HepG2 (cell line): Measurements from ENCODE around the gene METTL23. TPM values are rescaled to one million over a fixed set of nuclear protein-coding genes. Genes with fewer than 3 reads are reported as not detected.

Experiments used
- ATM ChIP-seq: fragments of 450-650 bp; IDR thresholded peaks from 2 replicates; pipeline ENCODE4 v1.7.1; 2017; ENCODE audit warnings: mild to moderate bottlenecking, borderline replicate concordance
- HDAC2 ChIP-seq: sonication (generic); formaldehyde crosslinking; IDR thresholded peaks from 2 replicates; pipeline ENCODE4 v1.4.0; 2020; ENCODE audit warnings: missing genetic modification reagents
- HDAC6 ChIP-seq: fragments of 200-600 bp; sonication (generic); IDR thresholded peaks from 2 replicates; pipeline ENCODE4 v1.7.0; 2017; ENCODE audit warnings: mild to moderate bottlenecking, antibody characterized with exemption, low read length, low read depth
- HMG20B ChIP-seq: conservative IDR thresholded peaks from 2 replicates; pipeline ENCODE4 v1.6.1; 2016; ENCODE audit warnings: missing genetic modification reagents, missing compliant biosample characterization
- HNF4A ChIP-seq: sonication (generic); formaldehyde crosslinking; IDR thresholded peaks from 2 replicates; pipeline ENCODE4 v1.4.0; 2020; ENCODE audit warnings: missing genetic modification reagents
- KLF9 ChIP-seq: IDR thresholded peaks from 2 replicates; pipeline ENCODE4 v1.6.1; 2016; ENCODE audit warnings: low read depth
- MAFK ChIP-seq, 2 experiments: IDR thresholded peaks in 1 of 2; conservative IDR thresholded peaks in 1 of 2; 2 replicates each; pipeline ENCODE4 v1.6.1; 2011; ENCODE audit warnings: improper control_type of control experiment in 2 of 2, low read length in 2 of 2
- MTA1 ChIP-seq: sonication (generic); formaldehyde crosslinking; IDR thresholded peaks from 2 replicates; pipeline ENCODE4 v1.4.0; 2020; ENCODE audit warnings: missing genetic modification reagents, mild to moderate bottlenecking, borderline replicate concordance
- NR1H2 ChIP-seq: sonication (generic); formaldehyde crosslinking; IDR thresholded peaks from 2 replicates; pipeline ENCODE4 v1.8.1; 2022; ENCODE audit warnings: low read depth, missing genetic modification reagents, borderline replicate concordance
- NR3C1 ChIP-seq: sonication (generic); formaldehyde crosslinking; IDR thresholded peaks from 2 replicates; pipeline ENCODE4 v1.4.0; 2020; ENCODE audit warnings: missing genetic modification reagents
- PITX1 ChIP-seq: sonication (generic); formaldehyde crosslinking; IDR thresholded peaks from 2 replicates; pipeline ENCODE4 v1.5.1; 2020; ENCODE audit warnings: mild to moderate bottlenecking, missing genetic modification reagents
- POLR2AphosphoS2 ChIP-seq: IDR thresholded peaks from 2 replicates; pipeline ENCODE4 v1.6.1; 2011; ENCODE audit warnings: low read depth, low read length, improper control_type of control experiment
- RELA ChIP-seq: sonication (generic); formaldehyde crosslinking; IDR thresholded peaks from 2 replicates; pipeline ENCODE4 v1.4.0; 2020; ENCODE audit warnings: missing genetic modification reagents
- REXO4 ChIP-seq: sonication (generic); formaldehyde crosslinking; IDR thresholded peaks from 2 replicates; pipeline ENCODE4 v1.8.0; 2022; ENCODE audit warnings: missing genetic modification reagents, mild to moderate bottlenecking, borderline replicate concordance
- SAFB2 ChIP-seq: sonication (generic); formaldehyde crosslinking; IDR thresholded peaks from 2 replicates; pipeline ENCODE4 v1.5.1; 2020; ENCODE audit warnings: missing genetic modification reagents, low read depth, mild to moderate bottlenecking, borderline replicate concordance
- SMARCC2 ChIP-seq: fragments of 450-650 bp; IDR thresholded peaks from 2 replicates; pipeline ENCODE4 v1.6.1; 2017; ENCODE audit warnings: antibody characterized with exemption, mild to moderate bottlenecking
- TOE1 ChIP-seq: sonication (generic); formaldehyde crosslinking; IDR thresholded peaks from 2 replicates; pipeline ENCODE4 v1.4.0; 2020; ENCODE audit warnings: mild to moderate bottlenecking, missing genetic modification reagents
- U2AF2 ChIP-seq: fragments of 200-400 bp; formaldehyde crosslinking; IDR thresholded peaks from 2 replicates; pipeline ENCODE4 v1.6.1; 2017; ENCODE audit warnings: low read depth, mild to moderate bottlenecking, low read length
- WIZ ChIP-seq: sonication (generic); formaldehyde crosslinking; IDR thresholded peaks from 2 replicates; pipeline ENCODE4 v1.5.1; 2020; ENCODE audit warnings: mild to moderate bottlenecking, missing genetic modification reagents
- ZFP37 ChIP-seq: sonication (generic); formaldehyde crosslinking; IDR thresholded peaks from 2 replicates; pipeline ENCODE4 v1.4.0; 2020; ENCODE audit warnings: missing genetic modification reagents, borderline replicate concordance
- ZFX ChIP-seq: sonication (generic); formaldehyde crosslinking; IDR thresholded peaks from 2 replicates; pipeline ENCODE4 v1.4.0; 2020; ENCODE audit warnings: mild to moderate bottlenecking, low read depth, missing genetic modification reagents, moderate library complexity
- ZNF124 ChIP-seq: sonication (generic); formaldehyde crosslinking; IDR thresholded peaks from 2 replicates; pipeline ENCODE4 v1.4.0; 2020; ENCODE audit warnings: missing genetic modification reagents
- ZNF17 ChIP-seq: sonication (generic); formaldehyde crosslinking; IDR thresholded peaks from 2 replicates; pipeline ENCODE4 v1.5.0; 2020; ENCODE audit warnings: mild to moderate bottlenecking, missing genetic modification reagents
- ZNF20 ChIP-seq: sonication (generic); formaldehyde crosslinking; IDR thresholded peaks from 2 replicates; pipeline ENCODE4 v1.4.0; 2020; ENCODE audit warnings: mild to moderate bottlenecking, moderate library complexity, missing genetic modification reagents
- ZNF574 ChIP-seq: sonication (generic); formaldehyde crosslinking; IDR thresholded peaks from 2 replicates; pipeline ENCODE4 v1.4.0; 2020; ENCODE audit warnings: missing genetic modification reagents
- ZNF616 ChIP-seq: sonication (generic); formaldehyde crosslinking; IDR thresholded peaks from 2 replicates; pipeline ENCODE4 v1.5.0; 2020; ENCODE audit warnings: low read depth, mild to moderate bottlenecking, missing genetic modification reagents
- ZNF781 ChIP-seq: sonication (generic); formaldehyde crosslinking; IDR thresholded peaks from 2 replicates; pipeline ENCODE4 v1.5.1; 2020; ENCODE audit warnings: borderline replicate concordance, mild to moderate bottlenecking, missing genetic modification reagents; ENCODE audit errors: not compliant biosample characterization
- ZNF878 ChIP-seq: sonication (generic); formaldehyde crosslinking; IDR thresholded peaks from 2 replicates; pipeline ENCODE4 v1.8.1; 2023; ENCODE audit warnings: mild to moderate bottlenecking, missing genetic modification reagents, moderate library complexity
- ZSCAN9 ChIP-seq: IDR thresholded peaks from 2 replicates; pipeline ENCODE4 v1.6.1; 2016; ENCODE audit warnings: borderline replicate concordance
- polyA plus RNA-seq, 8 experiments: library from polyadenylated mRNA; depleted of rRNA in 3 of 8; stranded (reverse) in 7 of 8; unstranded in 1 of 8; fragments of >200 nt; fragmentation: Illumina TruSeq in 4 of 8; extraction: Trizol in 4 of 8; gene quantifications; 2 replicates each; pipeline versions ENCODE4 v1.2.1 to v1.2.3, GENCODE V29; 2011 to 2016; ENCODE audit warnings: low read depth in 4 of 8, missing spikeins in 1 of 8, mixed read lengths in 1 of 8; ENCODE audit not compliant: insufficient read depth in 1 of 8
- total RNA-seq, 5 experiments: library from RNA; depleted of rRNA; stranded (reverse); fragments of >200 nt; fragmentation: Illumina TruSeq; extraction: Trizol; gene quantifications; 2 replicates each; pipeline ENCODE4 v1.2.3, GENCODE V29; 2016; ENCODE audit warnings: low read depth in 1 of 5

The METTL23 gene
- total and polyA plus RNA-seq, 2 of the 13 experiments (the other 11 are each of a cell fraction or from before 2014, with no cell fraction given), result 39.9 to 104 TPM

GRCh38 chr17:76737082-76737675 lies 10.5 kb downstream of the METTL23 start, which contains the start of gene SRSF2 (continued):
- TF ChIP-seq WIZ (CRISPR knock-in tag), result no peak
- peak; percentile 97 for TF ChIP-seq ZNF781
- no peak for TF ChIP-seq U2AF2
- no peak for TF ChIP-seq MTA1 (CRISPR knock-in tag)
- peak; percentile 91 for TF ChIP-seq NR1H2 (CRISPR knock-in tag)
- peak; percentile 70; the same call in 1 of the 2 replicates for TF ChIP-seq ZNF20 (CRISPR knock-in tag)
- TF ChIP-seq REXO4 (CRISPR knock-in tag), result 0 out of 2 replicates have a peak, but pooled peaks have one; percentile 73
- peak; percentile 99 for TF ChIP-seq POLR2AphosphoS2
- TF ChIP-seq SAFB2, result peak; percentile 85; the same call in 1 of the 2 replicates
- TF ChIP-seq ZNF124 (CRISPR knock-in tag), result peak; percentile 60; the same call in 1 of the 2 replicates
- peak; percentile 84 for TF ChIP-seq ZFP37
- TF ChIP-seq SMARCC2, result no peak
- peak; percentile 81; the same call in 1 of the 2 replicates for TF ChIP-seq PITX1
- TF ChIP-seq TOE1 (CRISPR knock-in tag), result peak; percentile 34; the same call in 1 of the 2 replicates
- TF ChIP-seq MAFK (conservative IDR thresholded peaks at IDR 0.05 in 1 of 2, IDR thresholded peaks at IDR 0.05 in 1 of 2; ENCODE audit: low read length in 2 of 2), result peak; percentile 74 to 92
- 0 out of 2 replicates have a peak, but pooled peaks have one; percentile 17 for TF ChIP-seq HNF4A (CRISPR knock-in tag)
- no peak for TF ChIP-seq ZNF17 (CRISPR knock-in tag)
- peak; percentile 88 for TF ChIP-seq ZNF574 (CRISPR knock-in tag)
- TF ChIP-seq HMG20B (CRISPR knock-in tag), result peak; percentile 47; the same call in 1 of the 2 replicates
- TF ChIP-seq HDAC2 (CRISPR knock-in tag), result no peak; the same call in 1 of the 2 replicates
- TF ChIP-seq ZFX (CRISPR knock-in tag), result peak; percentile 98
- 0 out of 2 replicates have a peak, but pooled peaks have one; percentile 59 for TF ChIP-seq HDAC6
- no peak for TF ChIP-seq KLF9 (CRISPR knock-in tag)
- no peak for TF ChIP-seq NR3C1
- TF ChIP-seq ZSCAN9, result no peak; the same call in 1 of the 2 replicates
- TF ChIP-seq RELA (CRISPR knock-in tag), result peak; percentile 85; the same call in 1 of the 2 replicates
- TF ChIP-seq ZNF616 (CRISPR knock-in tag), result no peak
- peak; percentile 97 for TF ChIP-seq ZNF878 (CRISPR knock-in tag)
- TF ChIP-seq ATM, result no peak
